Measurements from ENCODE around the gene CMC2. TPM values are rescaled to one million over a fixed set of nuclear protein-coding genes. Genes with fewer than 3 reads are reported as not detected.

The CMC2 gene
- total RNA-seq, 1 experiment from 2014 or later: 89.5 TPM

- DNase-seq: no peak
- 0 out of 2 replicates have a peak, but pooled peaks cover 4% of the 10 kb centered on the region for H3K4me1 ChIP-seq (replicated peaks; ENCODE audit: insufficient read depth)
- BruUV-seq (replicated peaks): no TSS peak
- H3K27me3 ChIP-seq (ENCODE audit: insufficient read depth, low read depth): no peaks in the 10 kb centered on the region
- no peak overlapping the region for H3K4me3 ChIP-seq
- CTCF ChIA-PET: no interaction called here
- no peak overlapping the region for H3K27ac ChIP-seq
- H3K9me3 ChIP-seq (ENCODE audit: insufficient read depth, low read depth): no peaks in the 10 kb centered on the region
- peaks cover 58% of the 10 kb centered on the region for H3K79me2 ChIP-seq (ENCODE audit: low read depth)
- no peak overlapping the region for H3K4me2 ChIP-seq
- H3K36me3 ChIP-seq (ENCODE audit: low read depth): peaks cover 7% of the 10 kb centered on the region; the same call in 1 of the 2 replicates
- intact Hi-C loops (cut with micrococcal nuclease; ENCODE audit: unreplicated experiment): no loop called here
- POLR2A ChIA-PET (ENCODE audit: unreplicated experiment): no interaction called here
- H3F3A ChIP-seq (ENCODE audit: insufficient read depth, low read depth): no peaks in the 10 kb centered on the region; the same call in none of the 2 replicates
- no peaks in the 10 kb centered on the region for H4K20me1 ChIP-seq (ENCODE audit: insufficient read depth)
- no peak for TF ChIP-seq EZH2 (IDR thresholded peaks at IDR 0.05; ENCODE audit: low read depth)
- TF ChIP-seq, protein P1, sequence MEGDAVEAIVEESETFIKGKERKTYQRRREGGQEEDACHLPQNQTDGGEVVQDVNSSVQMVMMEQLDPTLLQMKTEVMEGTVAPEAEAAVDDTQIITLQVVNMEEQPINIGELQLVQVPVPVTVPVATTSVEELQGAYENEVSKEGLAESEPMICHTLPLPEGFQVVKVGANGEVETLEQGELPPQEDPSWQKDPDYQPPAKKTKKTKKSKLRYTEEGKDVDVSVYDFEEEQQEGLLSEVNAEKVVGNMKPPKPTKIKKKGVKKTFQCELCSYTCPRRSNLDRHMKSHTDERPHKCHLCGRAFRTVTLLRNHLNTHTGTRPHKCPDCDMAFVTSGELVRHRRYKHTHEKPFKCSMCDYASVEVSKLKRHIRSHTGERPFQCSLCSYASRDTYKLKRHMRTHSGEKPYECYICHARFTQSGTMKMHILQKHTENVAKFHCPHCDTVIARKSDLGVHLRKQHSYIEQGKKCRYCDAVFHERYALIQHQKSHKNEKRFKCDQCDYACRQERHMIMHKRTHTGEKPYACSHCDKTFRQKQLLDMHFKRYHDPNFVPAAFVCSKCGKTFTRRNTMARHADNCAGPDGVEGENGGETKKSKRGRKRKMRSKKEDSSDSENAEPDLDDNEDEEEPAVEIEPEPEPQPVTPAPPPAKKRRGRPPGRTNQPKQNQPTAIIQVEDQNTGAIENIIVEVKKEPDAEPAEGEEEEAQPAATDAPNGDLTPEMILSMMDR (conservative IDR thresholded peaks at IDR 0.05): no peak
- H2AFZ ChIP-seq: no peak overlapping the region
- no peaks in the 10 kb centered on the region for H3K9me2 ChIP-seq (ENCODE audit: insufficient read depth)
These were observed 17.9 kb downstream of the CMC2 start for GRCh38 chr16:80988756-80989155.

DNA sequence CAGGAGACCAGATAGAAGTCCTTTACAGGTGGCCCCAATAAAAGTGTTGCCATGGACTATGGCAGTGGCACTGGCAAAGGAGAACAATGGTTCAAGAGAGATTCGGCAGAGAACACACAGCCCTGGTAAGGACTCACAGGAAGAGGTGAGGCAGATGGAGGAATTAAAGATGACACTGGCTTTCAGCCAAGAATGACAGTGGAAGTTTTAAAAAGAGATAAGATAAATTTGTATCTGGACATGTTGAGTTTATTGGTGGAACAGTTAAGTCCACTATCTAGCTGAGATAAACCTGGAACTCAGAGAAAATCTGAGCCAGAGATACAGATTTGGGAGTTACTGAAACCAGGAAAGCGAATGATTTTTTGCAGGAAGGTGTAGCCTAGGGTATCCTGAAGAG is 20.1 kb downstream of the CMC2 start:
- H3F3A ChIP-seq (ENCODE audit: insufficient read depth, low read depth): peaks cover 4% of the 10 kb centered on the region
- no peak overlapping the region for H3K27ac ChIP-seq
- H3K27me3 ChIP-seq (ENCODE audit: insufficient read depth, low read depth): no peaks in the 10 kb centered on the region
- H3K36me3 ChIP-seq (ENCODE audit: low read depth): peaks cover 4% of the 10 kb centered on the region; the same call in 1 of the 2 replicates
- no peak overlapping the region for H2AFZ ChIP-seq
- TF ChIP-seq EZH2 (IDR thresholded peaks at IDR 0.05; ENCODE audit: low read depth): no peak
- TF ChIP-seq, protein P1 (conservative IDR thresholded peaks at IDR 0.05): no peak
- H3K9me2 ChIP-seq (ENCODE audit: insufficient read depth): no peaks in the 10 kb centered on the region
- no peak overlapping the region for H3K4me3 ChIP-seq
- CTCF ChIA-PET: no interaction called here
- no peaks in the 10 kb centered on the region for H4K20me1 ChIP-seq (ENCODE audit: insufficient read depth)
- H3K79me2 ChIP-seq (ENCODE audit: low read depth): peaks cover 36% of the 10 kb centered on the region
- DNase-seq: no peak
- intact Hi-C loops (cut with micrococcal nuclease; ENCODE audit: unreplicated experiment): no loop called here
- no TSS peak for BruUV-seq (replicated peaks)
- H3K4me1 ChIP-seq (replicated peaks; ENCODE audit: insufficient read depth): no peaks in the 10 kb centered on the region
- no peak overlapping the region for H3K4me2 ChIP-seq
- no peaks in the 10 kb centered on the region for H3K9me3 ChIP-seq (ENCODE audit: insufficient read depth, low read depth)
- POLR2A ChIA-PET (ENCODE audit: unreplicated experiment): interaction anchor here (0.7 kb wide), 1 partner anchor 512 kb away, joined by 5 read pairs; no protein-coding TSS in a partner anchor

GRCh38 chr16:80985611-80986010 is 21.1 kb downstream of the CMC2 start:
- CTCF ChIA-PET: interaction anchor here (0.6 kb wide), 1 partner anchor 11 kb away, joined by 3 read pairs; no protein-coding TSS in a partner anchor
- H4K20me1 ChIP-seq (ENCODE audit: insufficient read depth): peaks cover 2% of the 10 kb centered on the region; the same call in 1 of the 2 replicates
- no peaks in the 10 kb centered on the region for H3K27me3 ChIP-seq (ENCODE audit: insufficient read depth, low read depth)
- intact Hi-C loops (cut with micrococcal nuclease; ENCODE audit: unreplicated experiment): no loop called here
- peaks cover 26% of the 10 kb centered on the region for H3K79me2 ChIP-seq (ENCODE audit: low read depth)
- no peaks in the 10 kb centered on the region; the same call in 1 of the 2 replicates for H3K36me3 ChIP-seq (ENCODE audit: low read depth)
- no TSS peak for BruUV-seq (replicated peaks)
- no peak for TF ChIP-seq EZH2 (IDR thresholded peaks at IDR 0.05; ENCODE audit: low read depth)
- TF ChIP-seq, protein P1 (conservative IDR thresholded peaks at IDR 0.05): no peak
- H3K9me2 ChIP-seq (ENCODE audit: insufficient read depth): no peaks in the 10 kb centered on the region
- no peak overlapping the region for H3K27ac ChIP-seq
- H3K4me1 ChIP-seq (replicated peaks; ENCODE audit: insufficient read depth): no peaks in the 10 kb centered on the region
- no peak overlapping the region for H3K4me2 ChIP-seq
- no peak overlapping the region for H2AFZ ChIP-seq
- no peak for DNase-seq
- POLR2A ChIA-PET (ENCODE audit: unreplicated experiment): no interaction called here
- peaks cover 4% of the 10 kb centered on the region for H3F3A ChIP-seq (ENCODE audit: insufficient read depth, low read depth)
- no peak overlapping the region for H3K4me3 ChIP-seq
- H3K9me3 ChIP-seq (ENCODE audit: insufficient read depth, low read depth): no peaks in the 10 kb centered on the region

All from PC-9 (cell line).